ENCODE results near the gene C18orf63.

C18orf63 gene

GRCh38 chr18:74291771-74292540, 23.7 kb upstream of the C18orf63 start, which contains the start of gene CYB5A (continued):
- TF ChIP-seq PRDM4 (tag by site-specific recombination; IDR thresholded peaks at IDR 0.05) (peak; percentile 33; the same call in 1 of the 2 replicates), ZNF416 (tag by site-specific recombination; IDR thresholded peaks at IDR 0.05) (no peak), ZNF623 (tag by site-specific recombination; IDR thresholded peaks at IDR 0.05) (peak; percentile 16; the same call in 1 of the 2 replicates), ZNF664 (tag by site-specific recombination; IDR thresholded peaks at IDR 0.05) (no peak), ZNF16 (tag by site-specific recombination; IDR thresholded peaks at IDR 0.05; ENCODE audit: low read depth) (no peak), PATZ1 (tag by site-specific recombination; IDR thresholded peaks at IDR 0.05) (peak; percentile 91), ZNF600 (tag by site-specific recombination; IDR thresholded peaks at IDR 0.05) (no peak), PRDM2 (tag by site-specific recombination; IDR thresholded peaks at IDR 0.05; ENCODE audit: borderline replicate concordance) (no peak), KLF1 (tag by site-specific recombination; IDR thresholded peaks at IDR 0.05) (peak; percentile 85), ZSCAN4 (tag by site-specific recombination; IDR thresholded peaks at IDR 0.05) (no peak)

GRCh38 chr18:74292541-74292858, 23.1 kb upstream of the C18orf63 start:
- Histone ChIP-seq H3K27ac (ENCODE audit: extremely low read depth, low read depth, low read length) (peak overlapping the region; percentile 40; the same call in 1 of the 2 replicates), H3K9me3 (ENCODE audit: control insufficient read depth, insufficient read depth, low read depth, low read length) (no peaks in the 10 kb centered on the region), H3K4me1 (ENCODE audit: control insufficient read depth, insufficient read depth, low read length) (peaks cover 5% of the 10 kb centered on the region; the same call in 1 of the 2 replicates), H3K36me3 (ENCODE audit: control insufficient read depth in 2 of 2, insufficient read depth in 1 of 2, low read length in 2 of 2) (no peaks in the 10 kb centered on the region), H3K4me3 (ENCODE audit: low read depth, low read length) (peak overlapping the region; percentile 79)
- TF ChIP-seq ZNF239 (tag by site-specific recombination; IDR thresholded peaks at IDR 0.05) (no peak), ZBTB10 (tag by site-specific recombination; IDR thresholded peaks at IDR 0.05) (no peak), ZNF248 (tag by site-specific recombination; IDR thresholded peaks at IDR 0.05) (no peak), ZNF623 (tag by site-specific recombination; IDR thresholded peaks at IDR 0.05) (0 out of 2 replicates have a peak, but pooled peaks have one; percentile 1), PRDM1 (tag by site-specific recombination; IDR thresholded peaks at IDR 0.05) (peak; percentile 71)
- ChIA-PET POLR2A (no interaction called here), CTCF (interaction anchor here (0.6 to 1.0 kb wide), 3 partner anchors 40 to 312 kb away, joined by 3 to 5 read pairs (median 3); no protein-coding TSS in a partner anchor)
